SK-N-MC (cell line): ENCODE results near the gene ZNF804A.
A peak's percentile ranks its signal among the peaks of the same experiment; 100 is the strongest.

ENCODE experiments used
- DNase-seq: peaks from one replicate; pipeline ENCODE4 v3.0.0-alpha.2; 2011; ENCODE audit warnings: low read depth, low spot score
- H3K27ac ChIP-seq: fragments of 200-600 bp; sonication (generic); 2 replicates; pipeline ENCODE4 v1.5.1; 2016; ENCODE audit warnings: mixed run types
- H3K36me3 ChIP-seq: fragments of 200-600 bp; sonication (generic); 2 replicates; pipeline ENCODE4 v1.6.1; 2017; ENCODE audit warnings: antibody characterized with exemption, low read length, mixed read lengths; ENCODE audit not compliant: insufficient read depth
- H3K4me3 ChIP-seq: fragments of 200-600 bp; sonication (generic); 2 replicates; pipeline ENCODE4 v1.5.1; 2016
- H3K9ac ChIP-seq: fragments of 200-600 bp; sonication (generic); 2 replicates; pipeline ENCODE4 v1.8.0; 2017; ENCODE audit warnings: mixed run types, mixed read lengths; ENCODE audit not compliant: insufficient read length
- H3K9me3 ChIP-seq: fragments of 200-600 bp; sonication (generic); 2 replicates; pipeline ENCODE4 v1.6.1; 2017; ENCODE audit warnings: low read depth, mild to moderate bottlenecking, antibody characterized with exemption, low read length, moderate library complexity, mixed read lengths
- EZH2 ChIP-seq: fragments of 200-600 bp; sonication (generic); IDR thresholded peaks from one replicate; pipeline ENCODE4 v1.6.1; 2017; ENCODE audit warnings: antibody characterized with exemption
- FOXP2 ChIP-seq: optimal IDR thresholded peaks from 2 replicates; pipeline ENCODE3; 2011; ENCODE audit warnings: mild to moderate bottlenecking, moderate library complexity; ENCODE audit not compliant: insufficient read depth; ENCODE audit errors: extremely low read length, control extremely low read depth
- POLR2AphosphoS5 ChIP-seq: IDR thresholded peaks from 2 replicates; pipeline ENCODE4 v1.6.1; 2012; ENCODE audit warnings: mild to moderate bottlenecking, low read depth, low read length, borderline replicate concordance

Gene ZNF804A

DNA sequence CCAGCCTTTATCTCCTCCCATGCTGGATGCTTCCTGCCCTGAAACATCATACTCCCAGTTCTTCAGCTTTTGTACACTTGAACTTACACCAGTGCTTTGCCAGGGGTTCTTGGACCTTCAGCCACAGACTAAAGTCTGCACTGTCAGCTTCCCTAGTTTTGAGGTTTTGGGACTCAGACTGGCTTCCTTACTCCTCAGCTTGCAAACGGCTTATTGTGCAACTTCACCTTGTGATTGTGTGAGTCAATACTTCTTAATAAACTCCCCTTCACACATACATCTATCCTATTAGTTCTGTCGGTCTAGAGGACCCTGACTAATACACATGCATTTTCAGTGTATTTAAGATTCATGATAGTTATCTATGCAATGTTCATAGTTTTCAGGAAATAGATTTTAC lies 35.8 kb upstream of the ZNF804A start:
- no peak for DNase-seq
- Histone ChIP-seq H3K9me3 (no peaks in the 10 kb centered on the region), H3K27ac (no peak overlapping the region), H3K4me3 (no peak overlapping the region), H3K9ac (no peak overlapping the region), H3K36me3 (no peaks in the 10 kb centered on the region)
- no peak for TF ChIP-seq FOXP2
- no peak for TF ChIP-seq EZH2
- no peak for TF ChIP-seq POLR2AphosphoS5

DNA sequence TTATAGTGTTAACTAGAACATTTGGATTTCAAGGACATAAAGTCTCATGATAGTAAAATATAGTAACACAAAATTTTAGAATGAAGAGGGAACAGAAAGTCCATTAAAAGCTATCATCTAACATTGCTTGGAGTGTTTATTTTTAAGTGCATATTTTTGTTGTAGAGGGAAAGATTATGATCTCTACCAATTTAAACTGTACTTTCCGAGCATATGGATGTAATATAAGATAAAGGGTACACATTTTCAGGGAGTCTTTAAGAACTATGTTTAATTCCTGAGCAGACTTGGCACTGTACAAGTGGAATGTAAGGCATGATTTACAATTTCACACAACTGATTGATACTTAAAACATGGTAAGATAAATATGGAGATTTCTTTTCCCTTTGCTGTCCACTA lies 34.2 kb upstream of the ZNF804A start:
- Histone ChIP-seq H3K9me3 (no peaks in the 10 kb centered on the region), H3K36me3 (no peaks in the 10 kb centered on the region), H3K9ac (peak overlapping the region; percentile 0), H3K4me3 (peak overlapping the region; percentile 4), H3K27ac (peak overlapping the region; percentile 81)
- no peak for TF ChIP-seq POLR2AphosphoS5
- TF ChIP-seq EZH2: no peak
- TF ChIP-seq FOXP2: no peak
- no peak for DNase-seq

DNA sequence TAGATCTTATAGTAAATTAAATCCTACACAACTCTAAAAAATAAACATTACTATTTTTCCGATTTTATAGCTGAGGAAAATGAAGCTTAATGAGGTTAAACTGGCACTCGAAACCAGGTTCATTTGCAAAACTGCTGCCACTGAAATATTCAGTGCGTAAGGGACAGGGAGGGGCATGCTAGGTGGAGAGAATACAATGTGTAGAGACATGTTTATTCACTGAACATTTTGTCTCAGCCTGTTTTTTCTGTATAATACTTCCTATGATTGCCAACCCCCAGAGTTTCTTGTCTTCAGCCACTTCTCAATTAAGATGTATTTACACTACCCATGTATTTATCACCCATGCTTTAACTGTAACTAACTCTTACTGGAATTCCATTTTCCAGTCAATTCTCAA lies 31.6 kb upstream of the ZNF804A start:
- Histone ChIP-seq H3K27ac (no peak overlapping the region), H3K9me3 (no peaks in the 10 kb centered on the region), H3K36me3 (no peaks in the 10 kb centered on the region), H3K4me3 (no peak overlapping the region), H3K9ac (no peak overlapping the region)
- no peak for TF ChIP-seq EZH2
- no peak for TF ChIP-seq POLR2AphosphoS5
- no peak for TF ChIP-seq FOXP2
- no peak for DNase-seq

DNA sequence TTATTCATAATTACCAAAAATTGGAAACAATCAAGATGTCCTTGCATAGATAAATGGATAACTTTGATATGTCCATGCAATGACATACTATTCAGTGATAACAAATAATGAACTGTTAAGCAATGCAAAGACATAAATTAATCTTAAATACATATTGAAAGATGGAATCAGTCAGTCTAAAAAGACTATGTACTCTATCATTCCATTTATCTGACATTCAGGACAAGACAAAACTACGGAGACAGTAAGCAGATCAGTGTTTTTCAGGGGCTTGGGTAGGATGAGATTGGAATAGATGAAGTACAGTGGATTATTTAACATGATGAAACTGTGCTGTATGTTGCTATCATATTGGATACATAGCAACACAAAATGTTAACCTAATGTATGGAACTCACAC lies 21.3 kb upstream of the ZNF804A start:
- Histone ChIP-seq H3K9me3 (no peaks in the 10 kb centered on the region), H3K4me3 (no peak overlapping the region), H3K36me3 (no peaks in the 10 kb centered on the region), H3K27ac (no peak overlapping the region), H3K9ac (no peak overlapping the region)
- no peak for DNase-seq
- TF ChIP-seq POLR2AphosphoS5 (no peak), FOXP2 (no peak), EZH2 (no peak)

DNA sequence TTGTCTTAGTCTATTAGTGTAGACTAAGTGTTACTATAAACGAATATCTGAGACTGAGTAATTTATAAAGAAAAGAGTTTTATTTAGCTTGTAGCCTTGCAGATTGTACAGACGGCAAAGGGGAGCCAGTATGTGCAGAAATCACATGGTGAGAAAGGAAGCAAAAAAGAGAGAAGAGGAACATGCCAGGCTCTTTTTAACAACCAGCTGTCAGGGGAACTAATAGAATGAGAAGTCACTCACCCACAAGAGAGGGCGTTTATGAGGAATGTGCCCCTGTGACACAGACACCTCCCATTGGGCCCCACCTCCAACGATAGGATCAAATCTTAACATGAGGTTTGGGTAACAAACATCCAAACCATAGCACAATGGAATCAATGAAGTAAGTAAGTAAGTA lies 20.6 kb upstream of the ZNF804A start:
- DNase-seq: no peak
- no peaks in the 10 kb centered on the region for H3K9me3 ChIP-seq
- H3K36me3 ChIP-seq: no peaks in the 10 kb centered on the region
- no peak overlapping the region for H3K27ac ChIP-seq
- TF ChIP-seq POLR2AphosphoS5: no peak
- TF ChIP-seq FOXP2: no peak
- TF ChIP-seq EZH2: no peak
- H3K9ac ChIP-seq: no peak overlapping the region
- H3K4me3 ChIP-seq: no peak overlapping the region

DNA sequence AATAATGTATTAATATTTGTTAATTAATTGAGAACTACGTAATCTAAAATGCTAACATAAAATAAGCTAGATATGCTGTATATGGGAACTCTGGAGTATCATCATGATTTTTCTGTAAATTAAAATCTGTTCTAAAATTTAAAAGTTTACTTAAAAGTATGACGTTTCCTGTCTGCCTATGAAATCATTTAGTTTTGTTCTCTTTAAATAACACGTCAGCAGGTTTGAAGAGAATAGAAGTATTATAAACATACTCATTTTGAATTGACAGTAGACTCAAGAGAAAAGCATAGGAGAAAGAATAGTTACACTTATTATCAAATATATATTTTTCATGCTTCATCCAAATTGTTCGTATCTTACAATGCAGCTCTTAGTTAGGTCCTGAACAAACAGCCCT lies 19.1 kb upstream of the ZNF804A start:
- no peak for DNase-seq
- no peak overlapping the region for H3K27ac ChIP-seq
- H3K9me3 ChIP-seq: no peaks in the 10 kb centered on the region
- TF ChIP-seq POLR2AphosphoS5: no peak
- TF ChIP-seq EZH2: no peak
- TF ChIP-seq FOXP2: no peak
- H3K4me3 ChIP-seq: no peak overlapping the region
- no peak overlapping the region for H3K9ac ChIP-seq
- no peaks in the 10 kb centered on the region for H3K36me3 ChIP-seq

DNA sequence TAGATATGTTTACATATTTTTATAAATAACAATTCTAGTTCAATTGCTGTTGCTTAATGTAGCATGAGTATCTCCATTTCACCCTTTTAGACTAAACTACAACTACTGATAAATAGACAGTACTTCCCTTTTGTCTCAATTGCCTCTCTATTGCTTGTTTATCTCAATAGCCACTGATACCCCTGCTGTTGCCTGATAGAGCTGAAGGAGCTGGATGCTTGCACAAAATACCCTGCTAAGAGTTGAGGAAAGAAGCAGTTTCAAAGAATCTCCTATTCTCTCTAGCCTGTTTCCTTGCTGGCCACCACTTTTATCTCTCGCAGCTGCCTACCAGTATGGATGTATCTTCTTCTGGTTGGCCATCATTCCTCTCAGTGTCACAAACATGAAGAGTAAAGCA lies 16.9 kb upstream of the ZNF804A start:
- H3K9ac ChIP-seq: no peak overlapping the region
- H3K27ac ChIP-seq: no peak overlapping the region
- TF ChIP-seq EZH2 (no peak), FOXP2 (no peak), POLR2AphosphoS5 (no peak)
- H3K36me3 ChIP-seq: no peaks in the 10 kb centered on the region
- no peak for DNase-seq
- H3K9me3 ChIP-seq: no peaks in the 10 kb centered on the region
- H3K4me3 ChIP-seq: no peak overlapping the region

DNA sequence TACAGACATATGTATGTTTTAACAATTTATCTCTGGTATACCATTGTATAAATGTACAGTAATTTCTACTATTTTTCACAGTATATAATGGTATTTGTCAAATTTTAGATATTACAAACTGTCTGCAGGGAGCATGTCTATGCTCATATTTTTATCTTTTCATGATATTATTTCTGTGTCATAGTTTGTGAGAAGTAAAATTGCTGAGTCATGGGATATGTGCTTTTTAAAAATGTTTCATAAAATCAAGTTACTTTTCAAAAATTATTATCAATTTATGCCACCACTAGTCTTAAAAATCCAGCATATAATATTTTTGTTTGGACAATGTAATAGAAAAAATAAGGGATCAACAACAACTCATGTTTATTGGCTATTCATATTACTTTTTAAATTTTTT lies 9.1 kb upstream of the ZNF804A start:
- Histone ChIP-seq H3K27ac (no peak overlapping the region), H3K4me3 (no peak overlapping the region), H3K9me3 (no peaks in the 10 kb centered on the region), H3K36me3 (no peaks in the 10 kb centered on the region), H3K9ac (no peak overlapping the region)
- TF ChIP-seq FOXP2 (no peak), EZH2 (no peak), POLR2AphosphoS5 (no peak)
- DNase-seq: no peak

DNA sequence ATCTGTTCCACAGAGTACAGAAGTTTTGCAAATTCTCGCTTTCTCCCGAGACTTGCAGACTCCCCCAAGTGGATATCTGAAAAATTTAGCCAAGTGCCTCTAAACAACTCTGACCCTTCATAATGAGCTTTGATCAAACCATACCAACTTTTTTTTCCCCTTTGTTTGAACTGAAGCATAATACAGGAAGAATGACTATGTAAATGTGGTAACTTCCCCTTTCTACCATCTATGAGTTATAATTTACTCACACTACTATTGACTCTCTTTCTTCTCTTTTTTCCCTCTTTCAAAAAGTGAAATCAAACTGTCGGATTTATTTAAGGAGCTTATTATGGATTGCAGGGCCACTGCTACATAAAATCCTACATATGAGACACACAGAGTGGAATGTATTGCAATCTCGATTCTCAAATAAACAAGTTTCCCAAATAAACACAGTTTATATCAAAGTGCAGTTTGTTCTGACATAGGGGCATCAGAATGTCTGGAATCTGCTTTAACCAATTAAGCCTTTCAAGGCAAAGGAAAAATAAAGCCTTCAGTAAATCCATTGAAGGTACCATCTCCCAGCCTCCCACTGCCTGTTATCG lies 1.4 kb upstream of the ZNF804A start:
- Histone ChIP-seq H3K4me3 (no peak overlapping the region; the same call in 1 of the 2 replicates), H3K36me3 (no peaks in the 10 kb centered on the region), H3K9ac (no peak overlapping the region), H3K9me3 (no peaks in the 10 kb centered on the region), H3K27ac (no peak overlapping the region)
- TF ChIP-seq FOXP2 (no peak), POLR2AphosphoS5 (no peak)
- DNase-seq: no peak

DNA sequence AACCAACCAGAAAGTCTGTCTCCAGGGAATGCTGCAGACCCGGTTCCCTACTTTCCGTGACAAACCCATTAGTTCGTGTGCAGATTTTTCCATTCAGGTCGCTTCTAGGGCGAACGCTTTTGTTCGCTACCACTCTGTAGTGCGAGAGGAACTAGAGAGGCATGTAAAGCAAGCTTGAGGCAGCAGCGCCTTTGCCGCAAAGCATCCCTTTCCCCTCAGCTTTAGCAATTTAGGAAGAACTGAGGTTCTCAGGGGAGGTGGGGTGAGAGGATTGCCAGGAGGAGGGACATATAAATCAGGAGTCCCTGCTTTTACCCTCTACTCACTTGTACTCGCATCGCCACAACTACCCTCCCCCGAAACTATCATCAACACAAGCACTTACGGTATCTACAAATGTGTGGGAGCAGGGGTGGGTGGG lies 748 bp upstream of the ZNF804A start:
- Histone ChIP-seq H3K9ac (no peak overlapping the region), H3K27ac (no peak overlapping the region)
- no peak for DNase-seq

More for the DNA sequence above, 748 bp upstream of the ZNF804A start:
- H3K4me3 ChIP-seq: peak overlapping the region; percentile 91
- no peaks in the 10 kb centered on the region for H3K36me3 ChIP-seq
- no peaks in the 10 kb centered on the region for H3K9me3 ChIP-seq
- no peak for TF ChIP-seq FOXP2
- TF ChIP-seq EZH2: no peak
- no peak for TF ChIP-seq POLR2AphosphoS5
